Thyroid gland (tissue), 4 donors: ENCODE results near the gene PRKD2.

ENCODE experiments used
- POLR2A ChIP-seq, 2 donors: fragments of 450-650 bp; IDR thresholded peaks; one replicate each; pipeline ENCODE4 v1.6.1; 2017; ENCODE audit warnings: antibody characterized with exemption in 2 of 2, mild to moderate bottlenecking in 2 of 2, moderate library complexity in 1 of 2
- TF ChIP-seq, protein P1 (sequence below), 6 experiments: fragments of 200-600 bp in 3 of 6; fragments of 450-650 bp in 3 of 6; sonication (generic) in 3 of 6; IDR thresholded peaks; one replicate each; pipeline ENCODE4 v1.5.1; 2016 to 2019; ENCODE audit warnings: antibody characterized with exemption in 6 of 6, mild to moderate bottlenecking in 2 of 6, inconsistent platforms in 1 of 6, moderate library complexity in 1 of 6

DNA sequence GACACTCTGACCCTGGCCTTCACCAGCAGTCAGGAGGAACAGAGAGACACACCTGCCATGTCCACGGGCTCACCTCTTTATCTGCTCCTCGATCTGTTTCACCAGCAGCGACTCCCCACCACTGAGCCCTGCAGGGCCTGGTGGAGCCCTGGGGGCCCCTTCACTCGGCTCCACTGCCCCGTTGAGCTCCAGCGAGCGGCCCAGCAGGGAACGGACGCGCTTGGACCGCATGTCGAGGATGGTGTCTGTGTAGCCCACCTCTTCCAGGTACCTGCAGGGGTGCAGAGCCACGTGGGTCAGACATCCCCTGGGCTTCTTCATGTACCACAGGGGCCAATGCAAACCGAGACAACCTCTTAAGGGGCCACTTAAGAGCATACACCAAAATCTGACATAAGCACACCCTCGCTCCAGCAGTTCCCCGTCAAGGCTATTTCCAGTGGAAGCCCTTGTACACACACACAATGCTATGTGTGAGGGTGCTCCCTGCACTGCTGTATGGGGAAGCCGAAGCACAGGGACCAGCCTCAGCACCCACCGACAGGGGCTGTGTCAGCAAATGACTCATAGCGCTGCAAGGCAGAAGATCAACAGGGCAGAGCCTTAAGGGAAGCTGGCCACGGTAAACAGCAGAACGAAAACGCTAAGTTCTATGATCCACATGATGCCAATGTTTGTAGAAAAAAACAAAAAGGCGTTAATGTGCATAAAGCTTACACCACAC, 16.2 kb upstream of the PRKD2 start:
- TF ChIP-seq, protein P1, sequence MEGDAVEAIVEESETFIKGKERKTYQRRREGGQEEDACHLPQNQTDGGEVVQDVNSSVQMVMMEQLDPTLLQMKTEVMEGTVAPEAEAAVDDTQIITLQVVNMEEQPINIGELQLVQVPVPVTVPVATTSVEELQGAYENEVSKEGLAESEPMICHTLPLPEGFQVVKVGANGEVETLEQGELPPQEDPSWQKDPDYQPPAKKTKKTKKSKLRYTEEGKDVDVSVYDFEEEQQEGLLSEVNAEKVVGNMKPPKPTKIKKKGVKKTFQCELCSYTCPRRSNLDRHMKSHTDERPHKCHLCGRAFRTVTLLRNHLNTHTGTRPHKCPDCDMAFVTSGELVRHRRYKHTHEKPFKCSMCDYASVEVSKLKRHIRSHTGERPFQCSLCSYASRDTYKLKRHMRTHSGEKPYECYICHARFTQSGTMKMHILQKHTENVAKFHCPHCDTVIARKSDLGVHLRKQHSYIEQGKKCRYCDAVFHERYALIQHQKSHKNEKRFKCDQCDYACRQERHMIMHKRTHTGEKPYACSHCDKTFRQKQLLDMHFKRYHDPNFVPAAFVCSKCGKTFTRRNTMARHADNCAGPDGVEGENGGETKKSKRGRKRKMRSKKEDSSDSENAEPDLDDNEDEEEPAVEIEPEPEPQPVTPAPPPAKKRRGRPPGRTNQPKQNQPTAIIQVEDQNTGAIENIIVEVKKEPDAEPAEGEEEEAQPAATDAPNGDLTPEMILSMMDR (IDR thresholded peaks at IDR 0.05), result no peak
- no peak for TF ChIP-seq POLR2A (IDR thresholded peaks at IDR 0.05)
